AG04450 (cell line): ENCODE measurements around the gene OR6Q1. TPM values are rescaled to one million over a fixed set of nuclear protein-coding genes. Genes with fewer than 3 reads are reported as not detected.

Experiments
- CTCF ChIA-PET: fragments of 300-600, 350-600 bp; formaldehyde crosslinking; extraction: SDS; loops from one replicate; lab custom pipeline; 2022; ENCODE audit warnings: antibody characterized with exemption, inconsistent platforms; lab: Charles Lee
- POLR2A ChIA-PET: fragments of 350-600 bp; formaldehyde crosslinking; extraction: SDS; loops from one replicate; lab custom pipeline; 2021; ENCODE audit warnings: antibody characterized with exemption, inconsistent platforms; lab: Yijun Ruan, JAX
- DNase-seq: peaks from one replicate; pipeline ENCODE4 v3.0.0-alpha.2; 2011; ENCODE audit warnings: low read depth, low spot score
- H3K27ac ChIP-seq: one replicate; pipeline ENCODE4 v1.5.1; 2012; ENCODE audit warnings: low read depth, low read length, control low read depth
- H3K27me3 ChIP-seq: one replicate; pipeline ENCODE4 v1.6.0; 2012; ENCODE audit warnings: low read length; ENCODE audit not compliant: control insufficient read depth, insufficient read depth
- H3K4me3 ChIP-seq: 2 replicates; pipeline ENCODE4 v1.5.1; 2011; ENCODE audit warnings: mild to moderate bottlenecking, low read depth, low read length, control low read depth
- H3K9me3 ChIP-seq: 2 replicates; pipeline ENCODE4 v1.5.1; 2012; ENCODE audit warnings: low read length; ENCODE audit not compliant: control insufficient read depth, insufficient read depth
- CTCF ChIP-seq: IDR thresholded peaks from 2 replicates; pipeline ENCODE4 v1.5.1; 2011; ENCODE audit warnings: low read depth, low read length, control low read depth, inconsistent platforms
- polyA plus RNA-seq: library from polyadenylated mRNA; depleted of rRNA; stranded (reverse); fragments of >200 nt; gene quantifications from 2 replicates; pipeline ENCODE4 v1.2.3, GENCODE V29; 2011

OR6Q1 gene
- polyA plus RNA-seq, 1 experiment = not detected

- DNase-seq = no peak
- no peak overlapping the region for H3K27ac ChIP-seq
- POLR2A ChIA-PET = no interaction called here
- no peaks in the 10 kb centered on the region for H3K9me3 ChIP-seq
- TF ChIP-seq CTCF = no peak
- CTCF ChIA-PET = no interaction called here
- H3K4me3 ChIP-seq = no peak overlapping the region
- H3K27me3 ChIP-seq = no peaks in the 10 kb centered on the region
Observed at GRCh38 chr11:58000699-58001098, 30.1 kb upstream of the OR6Q1 start.

GRCh38 chr11:58003036-58003435 is 27.7 kb upstream of the OR6Q1 start:
- H3K27ac ChIP-seq = no peak overlapping the region
- DNase-seq = no peak
- no peaks in the 10 kb centered on the region for H3K9me3 ChIP-seq
- H3K4me3 ChIP-seq = no peak overlapping the region
- no peaks in the 10 kb centered on the region for H3K27me3 ChIP-seq
- no peak for TF ChIP-seq CTCF
- CTCF ChIA-PET = no interaction called here
- POLR2A ChIA-PET = no interaction called here

- Histone ChIP-seq H3K27ac (no peak overlapping the region), H3K4me3 (no peak overlapping the region), H3K27me3 (no peaks in the 10 kb centered on the region), H3K9me3 (no peaks in the 10 kb centered on the region)
- POLR2A ChIA-PET = no interaction called here
- CTCF ChIA-PET = no interaction called here
- DNase-seq = no peak
- TF ChIP-seq CTCF = no peak
Observed at GRCh38 chr11:58003591-58003990, 27.2 kb upstream of the OR6Q1 start.

- POLR2A ChIA-PET = interaction anchor here (0.6 kb wide), 1 partner anchor 154 kb away, joined by 3 read pairs; no protein-coding TSS in a partner anchor
Observed at GRCh38 chr11:58004664-58005063, 26.1 kb upstream of the OR6Q1 start.

GRCh38 chr11:58006940-58007339 is 23.8 kb upstream of the OR6Q1 start:
- H3K9me3 ChIP-seq = no peaks in the 10 kb centered on the region
- DNase-seq = peak; percentile 26
- H3K27me3 ChIP-seq = no peaks in the 10 kb centered on the region
- H3K27ac ChIP-seq = no peak overlapping the region
- no peak for TF ChIP-seq CTCF
- CTCF ChIA-PET = no interaction called here
- H3K4me3 ChIP-seq = no peak overlapping the region
- POLR2A ChIA-PET = no interaction called here

More at GRCh38 chr11:58004664-58005063, 26.1 kb upstream of the OR6Q1 start:
- Histone ChIP-seq H3K27ac (no peak overlapping the region), H3K27me3 (no peaks in the 10 kb centered on the region), H3K9me3 (no peaks in the 10 kb centered on the region), H3K4me3 (no peak overlapping the region)
- CTCF ChIA-PET = interaction anchor here (0.7 kb wide), 1 partner anchor 18 kb away, joined by 7 read pairs; no protein-coding TSS in a partner anchor
- DNase-seq = no peak
- no peak for TF ChIP-seq CTCF
